Mammary microvascular endothelial cell (primary cell): ENCODE data around the gene PDE1C. TPM values are rescaled to one million over a fixed set of nuclear protein-coding genes. Genes with fewer than 3 reads are reported as not detected.

Source experiments
- total RNA-seq: library from RNA; depleted of rRNA; stranded (reverse); fragments of >200 nt; gene quantifications from 2 replicates; pipeline ENCODE4 v1.2.3, GENCODE V29; 2015

Gene PDE1C
- 7.2 and 9.5 TPM in 2 replicates for total RNA-seq

GRCh38 chr7:32070406-32071360, at the start of gene PDE1C:
TSS of gene PDE1C (minus strand) at chr7:32070407.

